ENCODE data around the gene KLHL3.
A peak's percentile ranks its signal among the peaks of the same experiment; 100 is the strongest.

The KLHL3 gene

DNA sequence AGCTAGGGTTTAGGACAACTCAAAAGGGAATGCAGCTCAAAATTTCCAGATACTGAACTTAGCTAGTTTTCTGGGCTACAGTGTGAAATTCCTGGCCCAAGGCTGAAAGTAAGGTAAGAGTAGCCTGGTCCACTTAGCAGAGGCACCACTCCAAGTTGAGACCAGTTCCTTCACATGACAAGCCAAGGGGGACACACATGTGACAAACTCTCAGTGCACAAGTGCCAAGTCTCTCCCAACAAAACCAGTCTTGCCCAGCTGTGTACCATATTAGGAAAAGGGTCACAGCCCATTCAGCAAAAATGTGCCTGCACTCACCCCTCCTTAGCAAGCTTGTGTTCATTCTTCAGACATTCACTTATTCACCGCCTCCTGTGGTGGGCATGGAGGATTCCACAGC, 27.8 kb downstream of the KLHL3 start:
- no peak for DNase-seq

DNA sequence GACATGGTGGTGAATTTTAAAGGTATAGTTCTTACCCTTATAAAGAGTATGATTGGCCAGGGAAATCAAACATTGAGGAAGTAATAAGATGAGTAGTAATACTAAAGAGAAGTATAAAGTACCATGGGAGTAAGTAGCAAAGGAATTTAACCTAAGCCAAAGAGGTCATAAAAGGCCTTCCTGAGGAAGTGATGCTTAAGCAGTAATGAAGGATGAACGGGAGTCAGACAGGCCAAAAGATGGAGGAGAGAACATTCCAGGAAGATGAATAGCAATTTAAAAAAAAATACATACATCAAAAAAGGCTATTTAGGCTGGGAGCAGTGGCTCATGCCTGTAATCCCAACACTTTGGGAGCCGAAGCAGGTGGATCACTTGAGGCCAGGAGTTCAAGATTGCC, 29.0 kb downstream of the KLHL3 start:
- no peak for DNase-seq

DNA sequence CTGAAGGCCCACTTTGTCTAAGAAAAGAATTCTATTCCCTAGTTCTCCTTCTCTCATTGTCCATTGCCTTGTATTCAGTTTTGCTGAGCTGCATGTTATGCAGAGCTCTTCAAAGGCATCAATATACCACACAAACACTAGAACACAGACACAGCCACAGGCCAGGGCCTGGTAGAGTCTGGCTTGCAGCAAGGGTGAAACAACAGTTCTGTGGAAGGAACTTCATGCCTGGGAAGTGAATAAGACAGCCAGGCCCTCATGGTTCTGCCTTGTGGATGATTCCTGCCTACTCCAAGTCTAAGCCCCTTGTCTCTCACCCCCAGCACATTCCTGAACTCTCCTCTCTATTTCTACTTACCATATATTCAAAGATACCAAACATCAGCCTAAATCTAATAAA, 30.8 kb downstream of the KLHL3 start:
- no peak for DNase-seq

DNA sequence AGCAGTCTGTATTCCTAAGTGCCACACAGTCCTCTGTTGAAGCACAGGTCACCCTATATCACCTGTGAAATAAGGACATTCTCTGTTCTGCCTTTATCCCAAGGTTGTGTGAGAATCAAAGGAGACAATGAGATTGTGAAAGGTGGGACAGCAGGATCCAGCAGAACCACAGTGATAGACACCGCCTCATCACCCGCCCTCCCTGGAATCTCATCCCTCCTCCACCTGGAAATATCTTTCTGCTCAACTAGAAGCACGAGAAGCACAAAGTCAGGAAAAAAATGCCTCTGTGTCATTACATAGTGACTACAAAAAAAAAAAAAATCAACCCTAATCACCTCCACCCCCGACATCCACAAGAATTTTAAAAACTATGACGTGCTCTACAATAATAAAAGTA, 32.3 kb downstream of the KLHL3 start:
- no peak for DNase-seq

DNA sequence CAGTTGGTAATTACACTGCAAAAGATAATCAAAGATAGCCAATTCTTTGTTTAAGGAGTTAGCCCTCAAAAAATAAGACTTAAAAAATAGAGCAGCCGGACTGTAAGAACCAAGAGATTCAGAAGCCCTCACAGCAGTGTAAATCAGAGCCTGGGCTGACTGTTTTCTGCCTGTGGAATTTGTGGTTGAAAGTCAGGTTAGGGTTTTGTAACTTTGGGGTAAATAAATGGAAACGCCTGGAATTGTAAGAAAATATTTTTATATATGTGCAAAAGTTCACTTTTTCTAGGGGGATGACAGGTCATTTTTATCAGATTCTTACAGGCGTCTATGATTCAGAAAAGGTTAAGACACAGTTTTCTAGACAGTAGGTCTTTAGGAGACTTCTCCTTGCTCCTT, 35.6 kb downstream of the KLHL3 start:
- no peak for DNase-seq

DNA sequence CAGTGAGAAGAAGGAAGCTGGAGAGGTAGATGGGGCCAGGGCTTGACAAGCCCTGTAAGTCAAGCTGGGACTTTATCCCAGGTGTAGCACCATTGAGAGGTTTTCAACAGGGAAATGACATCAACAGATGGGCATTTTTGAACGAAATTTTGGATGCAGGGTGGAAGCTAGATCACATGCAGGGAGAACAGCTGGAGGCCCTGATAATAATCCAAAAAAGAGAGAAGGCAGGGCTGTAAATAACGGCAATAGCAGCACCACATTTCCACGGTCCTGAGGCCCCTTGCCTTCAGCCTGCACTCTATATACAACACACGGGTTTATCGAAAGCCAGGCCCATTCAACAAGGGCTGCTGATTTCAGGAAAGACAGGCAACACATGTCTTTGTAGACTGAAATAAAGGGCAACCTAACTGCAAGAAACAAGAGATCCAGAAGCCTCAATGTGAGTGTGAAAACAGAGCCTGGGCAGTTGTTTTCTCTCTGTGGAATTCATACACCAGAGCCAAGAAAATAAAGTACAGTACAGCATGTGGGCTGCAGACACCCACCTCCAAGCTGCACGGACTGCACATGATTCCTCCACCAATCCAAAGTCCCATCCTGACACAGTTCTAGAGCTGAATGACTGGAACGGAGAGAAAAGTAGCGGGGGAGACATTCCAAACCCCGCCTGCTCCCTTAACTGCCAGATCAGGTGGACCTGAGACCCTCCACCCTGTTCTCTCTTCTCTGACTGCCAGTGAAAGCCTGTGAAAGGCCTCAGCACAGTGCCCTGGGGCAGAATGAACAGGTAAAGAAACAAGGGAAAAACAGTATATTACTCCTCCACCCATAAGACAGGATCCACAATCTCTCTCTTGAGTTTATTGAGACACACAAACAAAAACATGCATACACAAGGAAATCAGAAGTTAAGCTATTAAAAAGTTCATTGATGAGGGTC, 36.3 kb downstream of the KLHL3 start:
- no peak for DNase-seq

DNA sequence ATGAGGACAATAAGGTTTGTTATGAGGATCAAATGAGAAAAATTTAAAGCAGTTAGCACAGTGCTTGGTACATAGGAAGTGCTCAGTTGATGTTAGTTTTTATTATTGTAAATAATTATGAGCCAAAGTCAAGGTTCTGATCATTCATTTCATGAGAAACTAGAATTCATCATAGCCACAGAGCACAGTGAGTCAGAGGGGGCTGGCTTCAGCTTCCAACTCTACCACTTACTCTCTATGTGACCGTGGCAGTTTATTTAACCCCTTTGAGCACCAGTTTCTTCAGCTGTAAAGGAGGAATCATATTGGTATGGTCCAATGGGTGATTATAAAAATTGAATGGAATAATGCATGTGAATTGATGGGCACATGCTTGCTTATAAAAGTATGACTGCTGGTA, 39.4 kb downstream of the KLHL3 start:
- DNase-seq = peak; percentile 34 to 60

DNA sequence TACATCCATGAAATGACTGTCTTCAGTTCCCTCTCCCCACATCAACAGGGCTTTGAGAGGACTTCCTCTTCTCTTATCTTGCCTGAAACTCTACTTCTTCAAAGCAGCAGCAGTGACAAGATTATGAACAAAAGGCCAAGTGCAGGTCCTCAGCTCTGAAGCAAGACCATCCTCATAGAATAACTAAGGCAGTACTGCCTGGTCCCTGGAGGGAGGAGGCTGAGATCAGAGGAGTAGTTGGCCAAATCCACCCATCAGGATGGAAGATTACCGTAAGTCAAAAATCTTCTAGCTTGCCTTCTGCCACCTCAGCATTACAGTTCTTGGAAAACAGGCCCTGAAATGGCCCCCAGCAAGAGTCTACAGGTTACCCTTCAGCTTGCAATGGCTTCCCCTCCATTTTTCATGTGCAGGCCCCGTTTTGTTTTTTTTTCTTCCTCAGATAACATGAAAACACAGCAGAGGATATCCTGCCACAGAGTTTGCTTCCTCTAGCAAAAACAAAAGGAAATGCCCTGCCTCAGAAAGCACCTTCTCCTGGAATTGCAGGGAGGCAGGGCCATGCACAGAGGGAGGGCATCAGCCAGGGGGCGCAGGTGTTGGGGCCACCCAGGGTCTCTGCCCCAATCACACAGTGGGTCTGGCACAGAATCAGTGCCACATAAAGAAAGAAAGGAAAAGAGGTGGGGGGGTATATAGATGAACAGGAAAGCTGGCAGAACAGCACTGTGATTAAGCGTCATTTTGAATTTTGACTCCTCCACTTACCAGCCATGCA, 40.0 kb downstream of the KLHL3 start:
- peak in 1 of 2 experiments; percentile 8 for DNase-seq

DNA sequence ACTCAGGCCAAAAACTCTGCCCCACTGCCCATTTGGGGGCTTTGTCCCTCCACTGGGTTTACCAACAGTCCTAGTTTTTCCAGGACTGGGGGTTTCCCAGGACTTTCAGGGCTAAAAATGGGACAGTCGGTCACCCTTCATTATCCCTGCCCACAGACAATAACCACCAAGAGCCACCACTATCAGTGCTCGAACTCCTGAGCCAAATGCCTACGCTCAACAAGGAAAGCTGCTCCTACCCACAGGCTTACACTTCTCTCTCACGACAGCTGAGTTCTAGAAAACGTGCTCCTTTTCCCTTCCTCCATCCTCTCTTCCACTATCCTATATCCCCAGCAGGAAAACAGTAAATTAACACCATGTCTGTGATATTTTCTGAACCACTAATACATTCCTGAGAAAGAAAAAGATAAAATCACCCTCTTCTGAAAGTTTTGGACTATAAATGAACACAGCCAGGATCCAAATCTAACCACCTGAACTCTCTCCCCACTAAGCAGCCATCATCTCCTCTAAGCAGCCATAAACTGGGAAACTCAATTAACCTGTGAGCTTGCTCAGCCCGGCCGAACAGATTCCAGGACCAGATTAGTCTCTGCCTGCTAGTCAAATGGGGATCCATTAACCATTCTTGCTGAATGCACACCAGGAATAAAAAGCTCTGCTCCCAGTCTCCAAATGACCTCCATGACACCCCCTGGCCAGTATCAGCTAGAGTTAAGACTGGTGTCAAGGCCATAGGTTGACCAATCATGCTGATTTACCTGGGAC, 41.8 kb downstream of the KLHL3 start:
- DNase-seq = no peak

DNA sequence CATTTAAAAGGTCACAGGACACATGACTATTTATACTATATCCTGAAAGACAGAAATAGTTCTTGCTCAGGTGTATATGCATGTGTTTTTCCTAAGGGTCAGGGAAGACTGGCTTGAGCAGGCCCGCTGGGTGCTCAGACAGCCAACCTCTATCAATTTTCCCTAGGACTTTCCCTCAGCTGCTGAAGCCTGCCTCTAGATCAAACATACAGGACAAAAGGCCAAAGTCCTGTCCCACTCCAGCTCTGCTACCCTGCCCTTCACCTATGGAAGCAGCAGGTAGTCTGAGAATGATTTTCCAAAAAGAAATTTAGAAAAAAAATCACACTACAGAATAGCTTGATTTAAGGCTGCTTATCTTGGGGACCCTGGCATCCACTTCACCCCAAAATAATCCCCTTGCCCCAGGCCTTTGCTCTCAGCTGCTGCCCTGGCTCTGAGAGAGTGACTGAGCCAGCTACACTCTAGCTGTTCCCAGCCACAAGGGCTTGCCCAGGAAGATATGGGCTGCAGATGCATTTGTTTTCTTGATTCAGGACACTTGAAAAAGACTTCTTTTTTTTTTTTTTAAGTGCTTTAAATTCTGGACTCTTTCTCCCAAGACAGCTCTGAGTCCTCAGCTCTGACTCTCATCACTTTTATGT, 42.5 kb downstream of the KLHL3 start:
- no peak for DNase-seq

DNA sequence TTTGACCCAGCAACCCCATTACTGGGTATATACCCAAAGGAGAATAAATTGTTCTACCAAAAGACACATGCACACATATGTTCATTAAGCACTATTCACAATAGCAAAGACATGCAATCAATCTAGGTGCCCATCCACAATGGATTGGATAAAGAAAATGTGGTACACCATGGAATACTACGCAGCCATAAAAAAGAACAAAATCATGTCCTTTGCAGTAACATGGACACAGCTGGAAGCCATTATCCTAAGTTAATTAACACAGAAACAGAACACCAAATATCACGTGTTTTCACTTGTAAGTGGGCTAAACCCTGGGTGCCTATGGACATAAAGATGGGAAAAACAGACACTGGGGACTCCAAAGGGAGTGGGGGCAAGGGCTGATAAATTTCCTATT, 46.6 kb downstream of the KLHL3 start:
- DNase-seq = no peak

DNA sequence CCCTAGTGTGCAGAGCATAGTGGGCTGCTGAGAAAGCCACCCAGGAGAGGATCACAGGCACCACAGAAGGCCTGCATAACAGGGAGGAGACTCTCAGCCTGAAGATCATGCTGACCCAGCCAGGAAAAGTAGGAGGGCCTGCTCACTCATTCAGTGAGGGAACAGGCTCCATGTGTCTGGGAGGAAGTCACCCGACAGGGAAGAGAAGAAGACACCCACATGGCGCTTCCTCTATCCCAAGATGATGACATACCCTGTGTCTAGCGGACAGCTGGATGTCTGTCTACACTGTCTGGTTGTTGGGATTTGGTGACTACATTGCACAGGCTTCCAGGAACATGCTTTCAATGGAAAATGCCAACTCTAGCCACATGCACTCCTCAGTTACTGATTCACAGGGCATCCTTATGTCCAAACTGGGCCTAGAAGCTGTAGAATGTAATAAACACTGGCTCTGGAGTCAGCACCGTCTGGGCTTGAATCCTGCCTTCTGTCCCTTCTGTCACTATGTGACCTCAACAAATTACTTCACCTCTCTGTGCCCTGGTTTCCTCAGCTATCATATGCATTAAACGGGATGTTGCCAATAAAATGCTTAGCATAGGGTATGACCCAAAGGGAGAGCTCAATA, 47.6 kb downstream of the KLHL3 start:
- no peak for DNase-seq

DNA sequence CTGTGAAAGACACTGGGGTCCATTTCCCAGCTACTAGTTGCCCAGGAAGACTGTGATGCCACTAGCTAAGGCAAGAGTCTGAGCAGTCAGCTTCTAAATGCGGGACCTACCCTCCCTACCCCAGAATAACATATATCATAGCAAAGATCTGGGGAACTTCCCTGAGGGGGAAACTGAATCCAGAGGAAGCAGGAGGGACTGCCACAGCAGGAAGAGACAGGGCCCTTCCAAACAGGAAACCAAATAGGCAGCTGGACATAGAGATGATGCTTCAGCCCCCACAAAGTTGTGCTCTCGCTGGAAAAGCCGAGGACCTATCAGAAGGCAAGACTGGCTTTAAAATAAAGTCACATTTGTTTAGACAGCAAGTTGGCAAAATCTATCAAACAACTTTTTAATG, 51.1 kb downstream of the KLHL3 start:
- no peak for DNase-seq

DNA sequence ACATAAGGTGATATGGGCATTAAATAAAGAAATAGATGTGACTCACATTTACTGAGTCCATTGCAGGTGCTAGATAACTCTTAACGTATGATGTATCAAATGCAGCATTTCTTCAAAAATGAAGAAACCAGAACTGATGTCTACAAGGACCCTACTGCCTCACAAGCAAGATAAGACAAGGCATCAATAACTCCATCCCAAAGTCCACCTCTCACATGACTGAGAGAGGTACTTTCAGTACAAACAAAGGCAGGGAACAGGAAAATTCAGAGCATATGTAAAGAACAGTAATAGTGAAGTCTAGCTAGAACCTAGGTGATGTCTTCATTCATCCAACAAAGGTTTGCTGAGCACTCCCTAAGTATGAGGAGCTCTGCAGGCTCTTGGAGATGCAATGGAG, 54.7 kb downstream of the KLHL3 start:
- DNase-seq = no peak

DNA sequence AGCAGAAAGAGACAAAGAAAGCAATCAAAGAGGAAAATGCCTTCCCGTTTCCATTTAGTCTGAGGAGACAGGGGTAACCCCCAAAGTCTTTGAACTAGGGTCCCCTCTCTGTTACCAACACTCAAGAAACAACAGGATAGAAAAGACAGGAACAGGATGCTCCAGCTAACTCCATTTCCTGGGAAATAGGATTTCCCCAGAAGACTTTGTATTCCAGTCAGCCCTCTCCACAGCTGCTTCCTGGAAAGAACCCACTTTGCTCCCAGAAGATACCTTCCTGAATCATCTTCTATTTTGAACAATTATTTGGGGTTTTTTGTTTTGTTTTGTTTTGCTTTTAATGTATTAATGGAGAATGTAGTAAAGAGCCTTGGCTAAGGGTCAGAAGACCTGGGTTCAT, 56.0 kb downstream of the KLHL3 start:
- no peak for DNase-seq

DNA sequence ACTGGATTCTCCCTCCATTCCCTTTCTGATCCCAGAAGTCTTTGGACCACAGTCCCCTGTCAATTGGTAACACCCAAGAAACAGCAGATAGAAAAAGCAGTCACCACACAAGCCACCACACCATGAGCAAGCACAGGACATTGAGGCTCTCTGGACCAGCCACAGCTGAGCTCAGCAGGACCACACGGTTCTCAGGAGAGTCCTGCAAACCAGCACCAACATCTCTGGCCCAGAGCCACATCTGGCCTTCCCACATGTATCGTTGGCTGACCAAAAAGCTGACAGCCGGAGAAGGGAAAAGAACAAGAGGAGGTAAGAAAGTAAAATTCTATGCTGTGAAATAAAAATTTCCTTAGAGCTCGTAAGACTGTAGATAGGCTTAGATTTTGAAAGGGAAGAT, 56.7 kb downstream of the KLHL3 start:
- DNase-seq = no peak

DNA sequence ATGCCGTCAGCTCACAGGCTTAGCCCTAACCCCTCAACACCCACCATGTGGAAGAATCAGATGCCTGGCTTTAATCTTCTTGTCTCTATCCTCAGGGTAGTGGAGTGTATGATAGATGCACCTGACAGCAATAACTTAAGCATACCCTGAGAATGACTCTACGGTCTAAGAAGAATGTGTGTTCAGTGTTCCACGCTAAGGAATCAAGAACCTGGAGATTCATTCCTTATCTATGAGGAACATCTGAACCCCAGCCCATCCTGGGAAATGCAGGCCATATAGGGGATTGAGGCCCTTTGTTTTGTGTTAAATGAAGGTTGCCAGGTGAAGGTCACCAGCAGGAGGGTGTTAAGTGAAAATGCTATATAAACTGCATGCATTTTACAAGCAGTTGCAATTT, 63.0 kb downstream of the KLHL3 start:
- no peak for DNase-seq

DNA sequence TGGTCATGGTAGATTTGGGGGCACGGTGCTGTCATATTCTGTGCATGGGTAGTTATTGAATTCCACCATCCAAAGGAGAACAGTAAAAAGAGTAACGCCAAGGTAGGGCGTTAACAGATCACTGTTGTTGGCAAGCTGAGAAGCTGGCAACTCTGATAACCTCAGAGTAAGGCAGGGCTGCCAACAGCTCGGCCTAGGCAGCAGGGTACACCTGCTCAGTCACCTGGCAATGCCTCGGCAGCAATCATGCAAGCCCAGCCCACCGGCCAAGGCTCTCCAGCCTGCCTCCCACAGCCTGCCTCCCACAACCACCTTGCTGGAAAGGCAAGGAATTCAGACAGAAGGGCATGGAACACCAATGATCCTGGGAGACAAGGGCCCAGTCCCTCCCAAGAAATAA, 63.9 kb downstream of the KLHL3 start:
- no peak for DNase-seq

DNA sequence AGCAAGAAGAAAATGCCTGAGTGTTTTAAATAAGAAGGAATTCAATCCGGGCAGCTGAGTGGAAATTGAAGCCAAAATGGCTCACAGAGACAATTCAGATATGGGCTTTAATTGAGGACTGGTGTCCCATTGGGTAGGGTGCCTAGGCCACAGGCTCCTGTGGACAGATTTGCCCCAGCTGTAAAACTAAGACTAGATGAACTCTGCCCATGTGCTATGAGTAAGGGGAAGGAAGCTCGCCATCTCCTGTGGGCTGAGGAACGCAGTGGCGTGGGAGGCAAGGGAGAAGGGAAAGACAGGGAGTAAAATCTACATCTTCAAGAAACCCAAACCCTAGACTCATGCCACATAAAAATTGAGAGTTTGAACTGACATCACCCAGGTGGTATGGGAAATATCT, 66.1 kb downstream of the KLHL3 start:
- DNase-seq = no peak

DNA sequence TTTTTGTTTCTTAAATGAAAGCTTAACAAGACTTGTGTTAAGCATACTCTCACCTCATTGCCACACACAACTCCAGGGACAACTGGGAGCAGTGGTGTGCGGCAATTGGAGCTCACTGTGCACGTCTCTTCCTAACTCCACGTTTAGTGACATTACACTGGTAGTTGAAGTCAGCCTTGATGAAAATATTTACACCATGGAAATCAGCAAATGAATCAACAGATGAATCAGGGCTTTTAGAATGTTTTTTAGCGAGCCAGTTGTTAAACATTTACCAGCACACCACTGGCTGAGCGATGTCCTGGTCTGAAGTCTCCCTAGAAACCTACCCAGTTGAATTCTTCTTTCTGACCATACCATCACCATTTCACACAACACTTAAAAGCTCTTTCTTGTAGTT, 67.3 kb downstream of the KLHL3 start:
- no peak for DNase-seq

DNA sequence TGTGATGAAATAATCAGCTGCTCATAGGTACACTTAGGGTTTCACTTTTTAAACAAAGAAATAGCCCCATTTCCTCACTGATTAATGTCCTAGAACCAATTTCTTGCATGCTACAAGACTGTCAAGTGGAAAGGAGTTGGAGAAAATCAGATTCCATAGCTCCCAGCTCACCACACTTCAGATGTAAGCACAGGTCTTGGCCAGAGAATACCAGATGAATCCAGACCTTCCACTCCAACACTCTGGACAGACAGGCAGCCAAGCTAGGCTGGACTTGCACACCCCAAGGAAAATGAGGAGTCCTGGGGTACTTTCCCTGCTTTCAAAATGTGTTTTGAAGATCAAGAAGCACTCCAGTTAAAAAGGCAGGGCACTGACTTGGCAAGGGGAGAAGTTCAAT, 68.5 kb downstream of the KLHL3 start:
- no peak for DNase-seq

DNA sequence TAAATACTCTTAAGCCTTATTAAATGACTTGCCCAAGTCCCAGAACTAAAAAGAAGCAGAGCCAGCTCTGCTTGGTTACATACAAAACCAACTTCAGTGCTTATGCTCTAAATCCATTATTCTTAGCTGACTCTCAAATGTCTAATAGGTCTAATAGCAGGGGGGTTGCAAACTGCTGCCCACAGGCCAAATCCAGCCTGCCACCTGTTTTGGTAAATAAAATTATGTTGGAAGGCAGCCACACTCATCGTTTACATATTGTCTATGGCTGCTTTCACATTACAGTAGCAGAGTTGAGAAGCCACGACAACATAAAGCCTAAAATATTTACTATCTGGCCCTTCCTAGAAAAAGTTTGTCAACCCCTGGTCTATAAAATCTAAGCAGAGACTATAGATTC, 69.0 kb downstream of the KLHL3 start:
- no peak for DNase-seq

DNA sequence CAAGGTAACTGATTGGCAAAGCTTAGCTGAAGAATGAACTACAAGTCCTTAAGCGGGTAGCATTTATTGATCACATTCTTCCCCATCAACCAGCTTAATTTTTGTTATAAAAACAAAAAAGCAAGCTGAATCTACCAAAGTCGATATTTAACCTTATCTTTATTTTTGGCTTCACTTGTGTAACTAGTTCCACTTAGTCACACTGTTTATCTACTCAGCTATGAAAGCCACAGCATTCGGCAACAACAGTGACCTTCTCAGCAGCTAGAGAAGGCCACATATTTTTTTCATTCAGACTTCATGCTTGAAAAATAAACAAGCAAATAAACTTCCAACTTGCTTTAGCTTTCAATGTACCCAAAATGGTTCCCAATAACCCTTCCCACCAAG, 69.4 kb downstream of the KLHL3 start:
- DNase-seq = no peak

Data from activated CD4-positive, alpha-beta T cell treated with anti-CD3 and anti-CD28 coated beads, Interleukin-2, amount 50 U/mL, for 48 hours (primary cell).